Measurements from ENCODE around the gene NMNAT3. TPM values are rescaled to one million over a fixed set of nuclear protein-coding genes. Genes with fewer than 3 reads are reported as not detected.
"Not testable (repeated sequence)": the region's sequence is repeated elsewhere in the genome, so short reads cannot be mapped to it uniquely, and the experiment has no call there.

The NMNAT3 gene
- total RNA-seq, 1 experiment from 2014 or later: 4.8 TPM

- no peaks in the 10 kb centered on the region for H3K36me3 ChIP-seq (ENCODE audit: low read depth, low read length)
- ChIA-PET POLR2A (ENCODE audit: unreplicated experiment) (no interaction called here), CTCF (no interaction called here)
- no peaks in the 10 kb centered on the region for H3F3A ChIP-seq (ENCODE audit: low read length, unreplicated experiment)
- H3K4me3 ChIP-seq (ENCODE audit: low read length): no peak overlapping the region
- BruUV-seq (replicated peaks): no TSS peak
- no peaks in the 10 kb centered on the region for H3K27me3 ChIP-seq (ENCODE audit: low read length)
- 0 out of 2 replicates have a peak overlapping the region, but pooled peaks have one; percentile 16 for H3K27ac ChIP-seq (ENCODE audit: low read length)
- peaks cover 10% of the 10 kb centered on the region for H3K4me1 ChIP-seq (ENCODE audit: insufficient read depth, low read length)
- no peaks in the 10 kb centered on the region for H3K9me2 ChIP-seq (replicated peaks; ENCODE audit: low read length)
- peak; percentile 27 for DNase-seq
- TF ChIP-seq EZH2phosphoT487 (IDR thresholded peaks at IDR 0.05; ENCODE audit: borderline replicate concordance, low read length): no peak
- no peak for TF ChIP-seq EZH2 (IDR thresholded peaks at IDR 0.05; ENCODE audit: low read length, unreplicated experiment)
- no peak for TF ChIP-seq CTCF (conservative IDR thresholded peaks at IDR 0.05; ENCODE audit: low read depth, low read length)
- no peak overlapping the region; the same call in 1 of the 2 replicates for H2AFZ ChIP-seq (ENCODE audit: low read length)
- ATAC-seq: no peak
- H4K20me1 ChIP-seq (ENCODE audit: low read length): no peaks in the 10 kb centered on the region
- intact Hi-C loops (cut with micrococcal nuclease): no loop called here
- H3K9me3 ChIP-seq (ENCODE audit: low read length): no peaks in the 10 kb centered on the region
- H3K4me2 ChIP-seq (ENCODE audit: low read length): no peak overlapping the region
- no peak overlapping the region for H3K9ac ChIP-seq (ENCODE audit: low read length)
- H3K79me2 ChIP-seq (ENCODE audit: low read length): no peaks in the 10 kb centered on the region
Observed at GRCh38 chr3:139601191-139601961, 76.4 kb downstream of the NMNAT3 start.

DNA sequence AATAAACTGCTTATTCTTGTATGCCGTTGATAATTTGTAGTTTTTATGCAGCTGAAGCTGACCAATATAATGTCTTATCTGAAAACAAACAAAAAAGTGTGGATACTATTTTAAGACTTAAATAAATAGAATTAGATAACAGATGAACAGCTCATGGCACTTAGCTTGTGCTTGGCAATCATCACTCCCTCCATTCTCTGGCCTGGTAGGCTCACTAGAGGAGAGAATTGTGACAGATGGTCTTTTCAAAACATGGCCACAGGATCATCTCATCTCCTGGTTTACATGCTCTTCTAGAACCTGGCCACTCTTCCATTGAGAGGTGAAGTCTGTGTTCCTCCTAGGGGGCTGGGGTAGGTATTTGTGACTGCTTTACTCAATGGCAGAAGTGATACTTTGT lies 79.8 kb downstream of the NMNAT3 start:
- TF ChIP-seq CTCF (conservative IDR thresholded peaks at IDR 0.05; ENCODE audit: low read depth, low read length): no peak
- TF ChIP-seq EZH2phosphoT487 (IDR thresholded peaks at IDR 0.05; ENCODE audit: borderline replicate concordance, low read length): no peak
- TF ChIP-seq EZH2 (IDR thresholded peaks at IDR 0.05; ENCODE audit: low read length, unreplicated experiment): no peak
- Histone ChIP-seq H3K27me3 (ENCODE audit: low read length) (no peaks in the 10 kb centered on the region), H3K4me3 (ENCODE audit: low read length) (no peak overlapping the region), H3K9ac (ENCODE audit: low read length) (no peak overlapping the region), H3K27ac (ENCODE audit: low read length) (no peak overlapping the region), H3K4me1 (ENCODE audit: insufficient read depth, low read length) (peaks cover 10% of the 10 kb centered on the region), H3K9me2 (replicated peaks; ENCODE audit: low read length) (no peaks in the 10 kb centered on the region), H3K36me3 (ENCODE audit: low read depth, low read length) (no peaks in the 10 kb centered on the region), H2AFZ (ENCODE audit: low read length) (no peak overlapping the region), H3F3A (ENCODE audit: low read length, unreplicated experiment) (no peaks in the 10 kb centered on the region), H3K79me2 (ENCODE audit: low read length) (no peaks in the 10 kb centered on the region), H3K4me2 (ENCODE audit: low read length) (no peak overlapping the region), H3K9me3 (ENCODE audit: low read length) (no peaks in the 10 kb centered on the region), H4K20me1 (ENCODE audit: low read length) (no peaks in the 10 kb centered on the region)
- ChIA-PET CTCF (no interaction called here), POLR2A (ENCODE audit: unreplicated experiment) (no interaction called here)
- DNase-seq (no peak), ATAC-seq (no peak)
- no TSS peak for BruUV-seq (replicated peaks)
- intact Hi-C loops (cut with micrococcal nuclease): no loop called here

- BruUV-seq (replicated peaks); H3K27me3 ChIP-seq (ENCODE audit: low read length); H4K20me1 ChIP-seq (ENCODE audit: low read length); H3K4me3 ChIP-seq (ENCODE audit: low read length); H3K4me1 ChIP-seq (ENCODE audit: insufficient read depth, low read length); H3K9me3 ChIP-seq (ENCODE audit: low read length); intact Hi-C loops (cut with micrococcal nuclease); CTCF ChIA-PET; H3K79me2 ChIP-seq (ENCODE audit: low read length); H3K27ac ChIP-seq (ENCODE audit: low read length); H3K9ac ChIP-seq (ENCODE audit: low read length); DNase-seq; H3F3A ChIP-seq (ENCODE audit: low read length, unreplicated experiment); ATAC-seq; POLR2A ChIA-PET (ENCODE audit: unreplicated experiment); H3K4me2 ChIP-seq (ENCODE audit: low read length); H3K9me2 ChIP-seq (replicated peaks; ENCODE audit: low read length); H2AFZ ChIP-seq (ENCODE audit: low read length); H3K36me3 ChIP-seq (ENCODE audit: low read depth, low read length): not testable (repeated sequence)
Observed at GRCh38 chr3:139591186-139591585, 86.6 kb downstream of the NMNAT3 start.
